Activated T-helper 9 cell treated with anti-CD3 and anti-CD28 coated beads, Interleukin-2, amount 50 U/mL, for 16 hours (primary cell): Measurements from ENCODE around the gene SKIC2.

ENCODE experiments used
- DNase-seq: peaks from one replicate; pipeline ENCODE4 v3.0.0-alpha.2; 2020; ENCODE audit warnings: low read depth

Gene SKIC2

DNA sequence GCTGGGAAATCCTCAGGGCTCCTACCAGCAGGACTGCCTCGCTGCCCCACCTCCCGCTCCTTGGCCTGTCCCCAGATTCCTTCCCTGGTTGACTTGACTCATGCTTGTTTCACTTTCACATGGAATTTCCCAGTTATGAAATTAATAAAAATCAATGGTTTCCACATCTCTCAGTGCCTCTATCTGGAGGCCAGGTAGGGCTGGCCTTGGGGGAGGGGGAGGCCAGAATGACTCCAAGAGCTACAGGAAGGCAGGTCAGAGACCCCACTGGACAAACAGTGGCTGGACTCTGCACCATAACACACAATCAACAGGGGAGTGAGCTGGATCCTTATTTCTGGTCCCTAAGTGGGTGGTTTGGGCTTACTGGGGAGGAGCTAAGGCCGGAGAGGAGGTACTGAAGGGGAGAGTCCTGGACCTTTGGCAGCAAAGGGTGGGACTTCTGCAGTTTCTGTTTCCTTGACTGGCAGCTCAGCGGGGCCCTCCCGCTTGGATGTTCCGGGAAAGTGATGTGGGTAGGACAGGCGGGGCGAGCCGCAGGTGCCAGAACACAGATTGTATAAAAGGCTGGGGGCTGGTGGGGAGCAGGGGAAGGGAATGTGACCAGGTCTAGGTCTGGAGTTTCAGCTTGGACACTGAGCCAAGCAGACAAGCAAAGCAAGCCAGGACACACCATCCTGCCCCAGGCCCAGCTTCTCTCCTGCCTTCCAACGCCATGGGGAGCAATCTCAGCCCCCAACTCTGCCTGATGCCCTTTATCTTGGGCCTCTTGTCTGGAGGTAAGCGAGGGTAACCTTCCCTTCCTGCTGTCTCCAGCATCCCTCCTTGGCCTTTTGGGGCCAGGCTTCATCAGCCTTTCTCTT, 13.2 kb upstream of the SKIC2 start, which contains the start of gene CFB:
TSS of gene CFB (plus strand) at position 589 of the 863 bp plus-strand sequence. CDS start at position 716, 127 bp downstream.
- DNase-seq, result no peak

GRCh38 chr6:31946370-31946885, 12.5 kb upstream of the SKIC2 start:
- no peak for DNase-seq

- no peak for DNase-seq
Measured at GRCh38 chr6:31947070-31947675, 11.8 kb upstream of the SKIC2 start.

- no peak for DNase-seq
Measured at GRCh38 chr6:31947864-31948263, 11.1 kb upstream of the SKIC2 start.

GRCh38 chr6:31948306-31948705, 10.7 kb upstream of the SKIC2 start:
- no peak for DNase-seq

GRCh38 chr6:31948753-31949413, 10.1 kb upstream of the SKIC2 start:
- DNase-seq, result no peak

GRCh38 chr6:31949926-31950548, 8.9 kb upstream of the SKIC2 start:
- DNase-seq, result no peak

DNA sequence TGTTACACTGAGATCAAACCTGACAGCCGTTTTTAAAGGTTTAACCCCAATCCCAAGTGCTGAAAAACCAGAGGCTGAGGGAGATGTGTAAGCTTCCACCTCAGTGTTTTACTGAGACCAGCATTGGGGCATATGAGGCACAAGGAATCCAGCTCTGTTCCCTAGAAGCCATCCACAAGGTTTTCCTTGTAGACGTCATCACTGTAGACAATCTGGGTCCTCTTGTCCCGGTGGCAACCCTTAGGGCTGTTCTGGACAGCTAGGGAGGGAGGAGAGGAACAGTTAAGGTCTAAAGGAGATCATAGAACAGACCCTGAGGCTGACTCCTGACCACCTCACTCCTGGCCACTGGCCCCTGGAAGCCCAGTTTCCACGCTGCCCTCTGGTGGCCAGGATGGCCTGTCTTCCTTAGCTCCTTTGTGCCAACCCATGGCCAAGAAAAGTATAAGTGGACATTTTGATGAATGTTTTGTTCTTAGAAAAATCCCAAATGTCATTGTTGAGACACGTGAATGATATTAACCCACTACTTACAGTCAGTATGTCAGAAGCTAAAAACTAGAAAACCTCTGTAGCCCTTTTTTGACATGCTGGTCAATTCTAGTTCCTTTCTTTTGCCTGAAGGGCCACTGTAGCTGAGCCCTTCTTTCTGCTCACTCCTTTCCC, 6.7 kb upstream of the SKIC2 start:
- DNase-seq, result no peak

GRCh38 chr6:31952890-31953289, 6.1 kb upstream of the SKIC2 start:
- DNase-seq, result no peak

GRCh38 chr6:31954511-31954910, 4.5 kb upstream of the SKIC2 start:
- DNase-seq, result no peak

DNA sequence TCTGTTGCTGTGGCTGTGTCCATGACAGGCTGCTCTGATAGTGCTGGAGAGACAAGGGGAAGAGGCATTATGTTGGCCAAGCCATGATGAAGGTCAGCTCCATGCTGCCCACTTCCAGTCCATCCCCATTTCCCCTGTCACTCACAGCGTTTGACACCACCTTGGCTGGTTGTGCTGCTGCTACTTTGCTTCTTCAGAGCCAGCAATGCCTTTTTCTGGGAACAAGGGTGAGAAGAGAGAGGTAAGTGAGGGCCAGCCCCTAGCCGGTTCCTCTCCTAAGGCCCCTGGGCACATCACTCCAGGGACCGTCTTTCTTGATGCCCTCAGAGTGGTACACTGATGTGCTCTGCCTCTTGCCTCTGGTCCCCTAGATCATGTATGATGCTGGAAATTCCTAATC, 2.2 kb upstream of the SKIC2 start:
- DNase-seq, result no peak

GRCh38 chr6:31958412-31958740, 599 bp upstream of the SKIC2 start:
- no peak for DNase-seq

GRCh38 chr6:31961616-31962015, 2.6 kb downstream of the SKIC2 start:
- DNase-seq, result no peak

DNA sequence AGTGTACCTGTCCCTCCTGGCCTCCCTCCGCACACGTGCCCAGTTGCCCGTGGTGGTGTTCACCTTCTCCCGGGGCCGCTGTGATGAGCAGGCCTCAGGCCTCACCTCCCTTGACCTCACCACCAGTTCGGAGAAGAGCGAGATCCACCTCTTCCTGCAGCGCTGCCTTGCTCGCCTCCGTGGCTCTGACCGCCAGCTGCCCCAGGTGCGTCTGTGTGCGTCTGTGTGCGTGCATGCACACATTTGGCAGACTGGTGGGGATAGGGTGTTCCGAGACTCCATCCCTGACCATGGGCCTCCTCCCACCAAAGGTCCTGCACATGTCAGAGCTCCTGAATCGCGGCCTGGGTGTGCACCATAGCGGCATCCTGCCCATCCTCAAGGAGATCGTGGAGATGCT, 4.9 kb downstream of the SKIC2 start:
- no peak for DNase-seq

GRCh38 chr6:31965700-31966099, 6.7 kb downstream of the SKIC2 start:
- DNase-seq, result no peak

GRCh38 chr6:31966506-31966905, 7.5 kb downstream of the SKIC2 start:
- no peak for DNase-seq

DNA sequence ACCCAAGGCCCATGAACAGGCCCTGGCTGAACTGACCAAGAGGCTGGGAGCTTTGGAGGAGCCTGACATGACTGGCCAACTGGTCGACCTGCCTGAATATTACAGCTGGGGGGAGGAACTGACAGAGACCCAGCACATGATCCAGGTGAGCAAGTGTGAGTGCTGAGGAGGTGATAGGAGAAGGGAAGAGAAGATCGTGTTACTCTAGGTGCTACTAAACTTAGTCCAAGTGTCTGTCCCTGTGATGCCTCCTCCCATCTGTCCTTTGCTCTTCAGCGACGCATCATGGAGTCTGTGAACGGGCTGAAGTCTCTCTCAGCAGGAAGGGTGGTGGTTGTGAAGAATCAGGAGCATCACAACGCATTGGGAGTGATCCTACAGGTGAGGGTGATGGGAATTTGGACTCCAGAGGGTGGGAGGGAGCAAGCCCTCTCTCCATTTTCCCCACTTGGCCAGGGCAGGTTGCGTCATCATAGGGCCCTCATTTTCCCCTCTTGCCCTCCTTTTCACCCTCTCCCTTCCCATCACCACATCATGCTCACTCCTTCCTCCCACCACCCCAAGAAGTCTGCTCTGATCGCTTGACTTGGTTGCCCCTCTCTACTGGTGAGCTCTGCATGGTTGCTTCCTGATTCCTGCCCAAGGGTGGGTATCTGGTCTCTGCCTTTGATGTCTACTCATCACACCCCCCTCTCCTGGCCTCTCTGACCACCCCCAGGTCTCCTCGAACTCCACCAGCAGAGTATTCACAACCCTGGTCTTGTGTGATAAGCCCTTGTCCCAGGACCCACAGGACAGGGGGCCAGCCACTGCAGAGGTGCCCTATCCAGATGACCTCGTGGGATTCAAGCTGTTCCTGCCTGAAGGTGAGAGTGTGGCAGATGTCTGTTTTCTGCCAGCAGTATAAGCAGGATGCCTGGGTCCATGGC, 8.3 kb downstream of the SKIC2 start:
- no peak for DNase-seq

DNA sequence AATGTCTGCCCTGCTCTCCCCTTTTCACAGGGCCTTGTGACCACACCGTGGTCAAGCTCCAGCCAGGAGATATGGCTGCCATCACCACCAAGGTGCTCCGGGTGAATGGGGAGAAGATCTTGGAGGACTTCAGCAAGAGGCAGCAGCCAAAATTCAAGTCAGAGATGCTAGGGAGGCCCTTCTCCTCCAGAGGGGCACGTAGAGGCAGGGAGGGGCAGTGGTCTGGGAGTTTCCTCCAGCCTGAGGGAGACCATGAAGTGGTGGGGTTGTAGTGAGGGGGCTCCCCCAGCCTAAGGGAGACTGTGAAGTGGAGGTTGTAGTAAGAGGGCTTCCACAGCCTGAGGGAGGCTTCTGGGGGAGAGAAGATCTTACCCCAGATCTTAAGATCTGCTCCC, 8.9 kb downstream of the SKIC2 start:
- DNase-seq, result no peak

- DNase-seq, result no peak
Measured at GRCh38 chr6:31968326-31968725, 9.4 kb downstream of the SKIC2 start.

GRCh38 chr6:31968791-31969711, 10.1 kb downstream of the SKIC2 start:
- no peak for DNase-seq
